Measurements from ENCODE around the gene RSKR.
A peak's percentile ranks its signal among the peaks of the same experiment; 100 is the strongest.

The RSKR gene

DNA sequence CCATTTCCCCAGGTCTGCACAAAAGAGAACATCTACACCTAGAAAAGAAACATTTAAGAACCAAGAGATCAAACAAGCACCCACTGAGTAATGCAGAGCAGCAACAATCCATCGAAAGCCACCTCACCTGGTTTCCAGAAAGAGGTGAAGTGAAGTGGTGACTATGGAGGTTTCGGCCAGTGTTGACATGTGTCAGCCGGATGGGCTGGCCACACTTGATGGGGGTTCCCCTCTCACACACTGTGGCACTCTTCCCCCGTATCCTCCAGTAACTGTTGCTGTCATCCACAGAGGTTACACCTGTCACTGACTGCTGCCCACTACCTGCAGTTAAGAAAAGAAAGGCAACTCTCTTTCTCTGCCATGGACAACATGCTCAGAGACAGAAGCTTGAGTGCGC is 41.2 kb upstream of the RSKR start:
- no peak for DNase-seq (ENCODE audit: low read depth)
- TF ChIP-seq, protein P1, sequence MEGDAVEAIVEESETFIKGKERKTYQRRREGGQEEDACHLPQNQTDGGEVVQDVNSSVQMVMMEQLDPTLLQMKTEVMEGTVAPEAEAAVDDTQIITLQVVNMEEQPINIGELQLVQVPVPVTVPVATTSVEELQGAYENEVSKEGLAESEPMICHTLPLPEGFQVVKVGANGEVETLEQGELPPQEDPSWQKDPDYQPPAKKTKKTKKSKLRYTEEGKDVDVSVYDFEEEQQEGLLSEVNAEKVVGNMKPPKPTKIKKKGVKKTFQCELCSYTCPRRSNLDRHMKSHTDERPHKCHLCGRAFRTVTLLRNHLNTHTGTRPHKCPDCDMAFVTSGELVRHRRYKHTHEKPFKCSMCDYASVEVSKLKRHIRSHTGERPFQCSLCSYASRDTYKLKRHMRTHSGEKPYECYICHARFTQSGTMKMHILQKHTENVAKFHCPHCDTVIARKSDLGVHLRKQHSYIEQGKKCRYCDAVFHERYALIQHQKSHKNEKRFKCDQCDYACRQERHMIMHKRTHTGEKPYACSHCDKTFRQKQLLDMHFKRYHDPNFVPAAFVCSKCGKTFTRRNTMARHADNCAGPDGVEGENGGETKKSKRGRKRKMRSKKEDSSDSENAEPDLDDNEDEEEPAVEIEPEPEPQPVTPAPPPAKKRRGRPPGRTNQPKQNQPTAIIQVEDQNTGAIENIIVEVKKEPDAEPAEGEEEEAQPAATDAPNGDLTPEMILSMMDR (conservative IDR thresholded peaks at IDR 0.05; ENCODE audit: low read depth, low read length) = no peak

DNA sequence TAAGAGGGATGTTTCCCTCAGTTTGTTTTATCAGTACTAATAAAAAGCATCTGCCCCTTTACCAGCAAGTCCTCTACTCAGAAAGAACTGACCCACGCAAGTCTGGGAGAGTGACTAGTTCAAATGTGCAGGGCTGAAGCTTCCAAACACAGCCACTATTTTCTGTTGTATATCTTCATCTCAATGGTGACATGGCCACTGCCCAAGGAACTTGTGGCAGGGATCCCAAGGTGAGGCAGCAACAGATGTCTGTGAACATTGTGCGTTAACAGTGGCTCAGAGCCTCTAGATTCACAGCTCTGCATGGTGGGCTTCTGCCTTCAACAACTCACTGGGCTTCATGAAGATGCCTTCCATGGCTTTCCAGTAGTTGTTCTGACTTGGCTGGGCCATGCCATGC is 34.7 kb upstream of the RSKR start:
- no peak for DNase-seq (ENCODE audit: low read depth)
- TF ChIP-seq, protein P1 (conservative IDR thresholded peaks at IDR 0.05; ENCODE audit: low read depth, low read length) = no peak
- no peak overlapping the region for H3K4me3 ChIP-seq (ENCODE audit: low read depth, low read length)

More for the DNA sequence above, 41.2 kb upstream of the RSKR start:
- H3K4me3 ChIP-seq (ENCODE audit: low read depth, low read length) = no peak overlapping the region

DNA sequence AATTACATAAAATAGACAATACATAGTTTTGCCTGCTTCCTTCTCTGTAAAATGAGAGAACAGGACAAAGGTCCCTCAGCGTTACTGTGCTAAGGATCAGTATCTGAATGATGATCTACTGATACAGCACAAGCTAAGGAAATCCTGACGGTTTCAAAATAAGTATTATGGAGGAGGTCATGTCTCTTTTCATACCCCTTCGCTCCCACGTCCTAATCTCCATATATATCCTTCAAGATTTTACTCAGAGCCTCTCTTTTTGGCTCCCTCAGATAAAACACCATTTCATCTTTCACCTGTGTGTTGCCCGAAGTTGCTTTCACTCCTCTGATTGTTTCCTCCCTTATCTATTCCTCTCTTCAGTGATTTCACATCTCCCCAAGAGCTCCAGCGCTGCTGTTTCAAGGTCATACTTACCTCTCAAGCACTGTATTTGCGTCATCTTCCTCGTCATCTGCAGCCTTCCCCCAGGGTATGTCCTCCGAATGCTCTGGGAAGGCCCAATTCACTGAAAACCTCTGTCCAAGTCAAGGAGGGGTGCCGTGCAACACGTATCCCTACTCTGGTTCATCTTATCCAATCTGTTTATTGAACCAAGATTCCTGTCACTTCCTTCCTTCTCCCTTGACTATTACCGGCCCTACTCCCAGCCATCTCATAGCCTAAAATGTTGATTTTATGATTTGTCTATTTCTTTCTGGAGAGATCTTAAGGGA is 32.2 kb upstream of the RSKR start:
- peak overlapping the region; percentile 13 for H3K4me3 ChIP-seq (ENCODE audit: low read depth, low read length)
- TF ChIP-seq, protein P1 (conservative IDR thresholded peaks at IDR 0.05; ENCODE audit: low read depth, low read length) = no peak
- DNase-seq (ENCODE audit: low read depth) = no peak

DNA sequence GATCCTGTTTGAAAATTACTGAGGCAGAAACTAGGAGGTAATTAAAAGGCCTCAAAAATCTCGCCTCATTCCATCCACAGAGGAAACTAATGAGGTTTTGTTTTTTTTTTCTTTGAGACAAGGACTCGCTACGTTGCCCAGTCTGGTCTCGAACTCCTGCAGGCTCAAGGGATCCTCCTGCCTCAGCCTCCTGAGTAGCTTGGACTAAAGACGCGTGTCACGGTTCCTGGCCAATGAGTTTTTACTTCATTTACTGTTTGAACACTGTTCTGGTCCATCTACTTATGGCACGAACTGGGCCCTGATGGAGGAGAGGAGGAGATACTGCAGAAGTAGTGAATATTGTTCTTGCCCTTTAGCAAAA is 31.6 kb upstream of the RSKR start:
- H3K4me3 ChIP-seq (ENCODE audit: low read depth, low read length) = peak overlapping the region; percentile 81
- DNase-seq (ENCODE audit: low read depth) = no peak
- TF ChIP-seq, protein P1 (conservative IDR thresholded peaks at IDR 0.05; ENCODE audit: low read depth, low read length) = no peak

DNA sequence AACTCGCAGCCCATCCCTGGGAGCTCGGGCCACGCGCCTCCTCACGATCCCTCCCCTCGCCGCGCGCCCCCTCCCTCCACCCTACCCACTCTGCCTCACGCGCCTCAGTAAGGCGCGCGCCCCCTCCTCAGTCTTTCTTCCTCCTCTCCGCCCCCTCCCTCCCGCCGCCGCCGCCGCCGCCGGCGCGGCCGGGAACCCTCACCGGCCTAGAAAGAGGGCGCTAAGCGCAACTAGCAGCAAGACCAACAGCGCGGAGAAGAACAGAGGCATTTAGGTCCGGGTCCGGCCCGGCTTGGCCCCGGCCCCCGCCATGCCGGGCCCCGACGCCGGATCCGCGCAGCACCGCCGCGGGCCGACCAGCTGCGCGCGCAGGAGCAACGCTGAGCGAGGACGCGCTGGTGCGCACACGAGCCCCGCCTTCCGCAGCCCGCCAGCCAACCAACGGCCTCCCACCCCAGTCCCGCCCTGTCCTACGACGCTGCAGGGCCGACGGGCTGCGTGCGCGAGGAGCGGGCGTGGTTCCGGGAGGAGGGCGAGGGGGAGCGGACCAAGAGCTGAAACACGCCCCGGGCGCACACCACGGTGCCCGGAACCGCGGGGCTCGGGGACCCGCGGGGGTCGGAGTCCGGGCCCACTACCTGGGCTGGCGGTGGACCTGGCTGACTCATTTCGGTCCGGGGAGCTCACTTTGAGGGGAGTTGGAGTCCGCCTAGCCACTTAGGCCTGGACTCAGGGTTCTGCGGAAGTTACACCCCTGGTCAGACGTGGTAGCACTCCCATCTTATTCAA is 31.0 kb upstream of the RSKR start, which contains the start of gene BLTP2:
TSS of gene BLTP2 (minus strand) at position 372 of the 789 bp plus-strand sequence. CDS start at position 270, 102 bp downstream.
- TF ChIP-seq, protein P1 (conservative IDR thresholded peaks at IDR 0.05; ENCODE audit: low read depth, low read length) = no peak
- peak within 1 kb of the TSS; percentile 81 for H3K4me3 ChIP-seq (ENCODE audit: low read depth, low read length)
- peak; percentile 96 for DNase-seq (ENCODE audit: low read depth)

DNA sequence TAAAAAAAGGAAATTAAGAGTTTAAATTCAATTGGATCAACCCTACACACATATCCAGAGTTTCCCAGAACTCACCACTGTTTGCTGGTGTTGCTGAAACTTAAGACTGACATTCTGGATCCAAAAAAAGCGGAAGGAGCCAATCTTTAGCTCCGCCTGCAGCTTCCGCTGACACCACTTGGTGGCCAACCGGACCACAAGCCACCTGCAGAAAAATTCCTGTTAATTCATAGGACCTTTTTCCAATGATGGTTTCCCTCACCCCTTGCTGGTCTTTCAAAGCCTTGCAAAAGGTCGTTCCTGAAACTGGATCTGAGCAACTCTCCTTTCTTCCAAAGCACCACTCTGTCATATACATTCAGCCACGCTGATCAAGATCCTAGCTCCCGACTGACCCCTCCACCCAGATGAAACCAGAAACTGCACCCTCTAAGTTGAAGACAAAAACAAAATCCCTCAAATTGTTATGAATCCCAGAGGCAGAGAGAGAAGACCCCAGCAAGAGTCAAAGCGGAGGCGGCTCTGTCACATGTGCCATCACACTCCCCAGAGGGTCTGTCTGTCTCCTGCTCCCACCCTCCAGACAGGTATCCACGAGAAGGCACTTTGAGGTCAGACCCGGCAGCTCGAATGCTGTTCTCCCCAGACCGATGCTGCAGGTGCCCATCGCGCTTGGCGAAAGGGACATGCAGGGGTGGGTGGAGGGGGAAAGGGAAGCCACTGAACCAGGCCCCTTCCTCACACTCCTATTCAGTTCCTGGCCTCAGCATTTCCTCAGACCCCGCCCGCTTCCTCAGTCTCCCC is 30.2 kb upstream of the RSKR start:
- peak overlapping the region; percentile 81 for H3K4me3 ChIP-seq (ENCODE audit: low read depth, low read length)
- DNase-seq (ENCODE audit: low read depth) = peak; percentile 72

More for the DNA sequence above, 30.2 kb upstream of the RSKR start:
- TF ChIP-seq, protein P1 (conservative IDR thresholded peaks at IDR 0.05; ENCODE audit: low read depth, low read length) = peak; percentile 64

Data from choroid plexus epithelial cell (primary cell).